Activated CD4-positive, alpha-beta memory T cell treated with anti-CD3 and anti-CD28 coated beads, Interleukin-2, amount 10 ng/mL, durations not matched to agents 7 days and 5 days (primary cell): ENCODE results near the gene WHAMM. TPM values are rescaled to one million over a fixed set of nuclear protein-coding genes. Genes with fewer than 3 reads are reported as not detected.
"Not testable (repeated sequence)": the region's sequence is repeated elsewhere in the genome, so short reads cannot be mapped to it uniquely, and the experiment has no call there.

ENCODE experiments used
- CTCF ChIA-PET: fragments of 350-600 bp; sonication (Branson Sonifier 250); formaldehyde crosslinking; loops from one replicate; lab custom pipeline; 2021; ENCODE audit warnings: antibody characterized with exemption, inconsistent platforms; lab: Charles Lee
- POLR2A ChIA-PET: fragments of 350-600 bp; sonication (Branson Sonifier 250); formaldehyde crosslinking; loops from one replicate; lab custom pipeline; 2021; ENCODE audit warnings: antibody characterized with exemption; lab: Charles Lee
- DNase-seq: peaks from one replicate; pipeline ENCODE4 v3.0.0-alpha.2; 2020
- H3K27ac Mint-ChIP-seq: one replicate; pipeline ENCODE4 v1.8.0; 2021; ENCODE audit warnings: mild to moderate bottlenecking, mixed read lengths
- H3K27me3 Mint-ChIP-seq: one replicate; pipeline ENCODE4 v1.8.0; 2021; ENCODE audit warnings: mixed read lengths
- H3K36me3 Mint-ChIP-seq: one replicate; pipeline ENCODE4 v1.8.0; 2021; ENCODE audit warnings: low read depth, mixed read lengths
- H3K4me1 Mint-ChIP-seq: one replicate; pipeline ENCODE4 v1.8.0; 2021; ENCODE audit warnings: mixed read lengths
- H3K4me3 Mint-ChIP-seq: one replicate; pipeline ENCODE4 v1.8.0; 2021; ENCODE audit warnings: mild to moderate bottlenecking, mixed read lengths
- H3K9me3 Mint-ChIP-seq: one replicate; pipeline ENCODE4 v1.8.0; 2021; ENCODE audit warnings: mixed read lengths
- total RNA-seq, 2 experiments: library from RNA; stranded (reverse); gene quantifications; one replicate each; pipeline ENCODE4 v1.2.3, GENCODE V29; 2021

WHAMM gene
- total RNA-seq, 2 experiments from 2014 or later, result 11.1 to 13.7 TPM

- H3K27me3 Mint-ChIP-seq, result peaks cover 20% of the 10 kb centered on the region
- no peak overlapping the region for H3K27ac Mint-ChIP-seq
- no peak for DNase-seq
- POLR2A ChIA-PET, result interaction anchor here (0.7 to 4.8 kb wide), 6 partner anchors 9 to 203 kb away, joined by 3 to 49 read pairs (median 11); partner anchors contain the start of gene C15orf40
- H3K4me1 Mint-ChIP-seq, result peaks cover 28% of the 10 kb centered on the region
- H3K36me3 Mint-ChIP-seq, result peaks cover 19% of the 10 kb centered on the region
- H3K9me3 Mint-ChIP-seq, result no peaks in the 10 kb centered on the region
- H3K4me3 Mint-ChIP-seq, result no peak overlapping the region
- CTCF ChIA-PET, result interaction anchor here (1.0 kb wide), 2 partner anchors 12 to 203 kb away, joined by 3 to 5 read pairs; no protein-coding TSS in a partner anchor
These were observed 790 bp upstream of the WHAMM start for GRCh38 chr15:82808634-82809041.

DNA sequence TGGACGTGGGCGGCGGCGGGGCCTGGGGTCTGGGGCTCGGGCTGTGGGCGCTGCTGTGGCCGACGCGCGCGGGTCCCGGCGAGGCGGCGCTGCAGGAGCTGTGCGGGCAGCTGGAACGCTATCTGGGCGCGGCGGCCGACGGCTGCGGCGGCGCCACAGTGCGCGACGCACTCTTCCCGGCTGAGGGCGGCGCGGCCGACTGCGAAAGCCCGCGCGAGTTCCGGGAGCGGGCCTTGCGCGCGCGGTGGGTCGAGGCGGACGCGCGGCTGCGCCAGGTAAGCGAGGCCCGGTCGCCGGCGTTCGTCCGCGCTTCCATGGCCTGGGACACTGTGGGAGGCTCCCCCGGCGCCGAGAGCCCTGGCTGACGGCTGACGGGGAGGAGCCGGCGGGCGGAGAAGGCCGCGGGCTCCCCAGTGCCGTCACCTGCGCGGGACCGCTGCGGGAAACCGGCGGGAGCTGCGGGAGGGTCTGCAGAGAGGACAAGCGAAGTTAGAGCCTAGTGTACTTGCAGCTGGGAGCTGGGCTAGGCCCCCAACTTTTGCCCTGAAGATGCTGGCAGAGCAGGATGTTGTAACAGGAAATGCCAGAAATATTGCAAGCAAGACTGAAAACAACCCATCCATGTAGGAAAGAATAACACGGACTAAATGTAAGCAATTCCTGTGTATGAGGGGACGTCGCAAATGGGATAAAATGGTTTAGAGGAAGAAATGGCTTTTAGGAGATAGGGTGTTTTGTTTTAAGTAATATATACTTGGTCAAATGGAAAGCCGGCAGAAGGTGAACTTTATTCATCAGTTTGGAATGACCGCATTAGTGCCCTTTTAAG lies 847 bp downstream of the WHAMM start:
- H3K27ac Mint-ChIP-seq, result peak overlapping the region; percentile 86
- H3K4me3 Mint-ChIP-seq, result peak overlapping the region; percentile 85
- H3K4me1 Mint-ChIP-seq, result peaks cover 31% of the 10 kb centered on the region
- POLR2A ChIA-PET, result interaction anchor here (0.8 to 4.8 kb wide), 19 partner anchors 8 to 355 kb away, joined by 3 to 49 read pairs (median 4); partner anchors contain the start of genes BTBD1, C15orf40, RAMAC and RPS17
- H3K9me3 Mint-ChIP-seq, result no peaks in the 10 kb centered on the region
- peaks cover 11% of the 10 kb centered on the region for H3K27me3 Mint-ChIP-seq
- DNase-seq, result peak; percentile 52
- peaks cover 30% of the 10 kb centered on the region for H3K36me3 Mint-ChIP-seq
- CTCF ChIA-PET, result interaction anchor here (0.9 to 2.9 kb wide), 5 partner anchors 22 to 190 kb away, joined by 3 to 17 read pairs (median 10); partner anchors contain the start of genes AP3B2 and RAMAC

GRCh38 chr15:82810890-82811426 lies 1.5 kb downstream of the WHAMM start:
- POLR2A ChIA-PET, result interaction anchor here (0.7 to 4.8 kb wide), 18 partner anchors 9 to 524 kb away, joined by 3 to 49 read pairs (median 4); partner anchors contain the start of genes BTBD1, C15orf40, RAMAC and RPS17
- Mint-ChIP-seq H3K4me3 (peak overlapping the region; percentile 85), H3K36me3 (peaks cover 36% of the 10 kb centered on the region), H3K4me1 (peaks cover 31% of the 10 kb centered on the region), H3K27me3 (peaks cover 8% of the 10 kb centered on the region), H3K27ac (peak overlapping the region; percentile 86), H3K9me3 (no peaks in the 10 kb centered on the region)
- DNase-seq, result peak; percentile 52
- CTCF ChIA-PET, result interaction anchor here (0.9 to 2.9 kb wide), 6 partner anchors 21 to 200 kb away, joined by 3 to 17 read pairs (median 8); partner anchors contain the start of genes AP3B2, C15orf40 and RAMAC

- DNase-seq, result no peak
- peaks cover 31% of the 10 kb centered on the region for H3K4me1 Mint-ChIP-seq
- peaks cover 49% of the 10 kb centered on the region for H3K36me3 Mint-ChIP-seq
- H3K9me3 Mint-ChIP-seq, result no peaks in the 10 kb centered on the region
- no peak overlapping the region for H3K27ac Mint-ChIP-seq
- POLR2A ChIA-PET, result interaction anchor here (3.9 kb wide), 1 partner anchor 273 kb away, joined by 32 read pairs; the partner anchor contains the start of gene RPS17
- CTCF ChIA-PET, result interaction anchor here (0.6 to 1.2 kb wide), 2 partner anchors 12 to 20 kb away, joined by 4 to 6 read pairs; no protein-coding TSS in a partner anchor
- H3K27me3 Mint-ChIP-seq, result no peaks in the 10 kb centered on the region
- no peak overlapping the region for H3K4me3 Mint-ChIP-seq
These were observed 3.6 kb downstream of the WHAMM start for GRCh38 chr15:82812994-82813393.

DNA sequence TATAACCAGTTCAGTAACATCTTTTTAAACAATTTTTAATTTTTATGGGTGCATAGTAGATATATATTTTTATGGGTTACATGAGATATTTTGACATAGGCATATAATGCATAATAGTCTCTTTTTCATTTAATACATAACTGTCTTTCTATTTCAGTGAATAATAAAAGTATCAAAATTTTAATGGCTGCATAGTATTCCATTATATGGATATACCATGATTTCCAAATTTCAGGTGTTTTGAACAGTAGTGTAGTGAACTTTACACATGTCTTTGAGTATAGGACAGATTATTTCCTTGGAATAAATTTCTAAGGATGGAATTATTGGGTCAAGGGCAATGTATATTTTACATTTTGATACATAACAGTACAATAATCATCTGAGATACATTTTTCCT lies 10.7 kb downstream of the WHAMM start:
- DNase-seq, result no peak
- no peak overlapping the region for H3K27ac Mint-ChIP-seq
- H3K4me3 Mint-ChIP-seq, result no peak overlapping the region
- H3K27me3 Mint-ChIP-seq, result no peaks in the 10 kb centered on the region
- peaks cover 62% of the 10 kb centered on the region for H3K36me3 Mint-ChIP-seq
- POLR2A ChIA-PET, result no interaction called here
- CTCF ChIA-PET, result no interaction called here
- H3K9me3 Mint-ChIP-seq, result no peaks in the 10 kb centered on the region
- no peaks in the 10 kb centered on the region for H3K4me1 Mint-ChIP-seq

- DNase-seq, H3K9me3 Mint-ChIP-seq, POLR2A ChIA-PET, CTCF ChIA-PET, H3K27ac Mint-ChIP-seq, H3K4me1 Mint-ChIP-seq, H3K27me3 Mint-ChIP-seq, H3K4me3 Mint-ChIP-seq: not testable (repeated sequence)
- peaks cover 61% of the 10 kb centered on the region for H3K36me3 Mint-ChIP-seq
These were observed 12.0 kb downstream of the WHAMM start for GRCh38 chr15:82821396-82821795.

DNA sequence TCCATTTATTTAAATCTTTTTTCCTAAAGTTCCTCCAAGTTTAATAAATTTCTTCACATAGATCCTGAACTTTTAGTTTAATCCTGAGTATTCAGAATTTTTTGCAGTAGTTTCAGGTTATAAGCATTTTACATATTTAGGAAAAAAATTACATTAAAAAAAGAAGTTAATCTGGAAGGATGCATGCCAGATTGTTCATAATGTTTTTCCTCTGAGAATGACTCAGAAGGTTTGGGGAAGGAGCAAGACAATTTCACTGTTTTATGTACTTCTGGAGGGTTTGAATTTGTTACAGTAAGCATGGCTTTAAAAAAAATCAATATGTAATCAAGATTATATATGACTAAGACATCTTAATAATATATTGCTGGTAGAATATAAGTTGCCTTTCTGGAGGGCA lies 12.4 kb downstream of the WHAMM start:
- H3K9me3 Mint-ChIP-seq, H3K4me1 Mint-ChIP-seq, H3K27me3 Mint-ChIP-seq, CTCF ChIA-PET, DNase-seq, POLR2A ChIA-PET, H3K4me3 Mint-ChIP-seq, H3K27ac Mint-ChIP-seq: not testable (repeated sequence)
- H3K36me3 Mint-ChIP-seq, result peaks cover 61% of the 10 kb centered on the region

GRCh38 chr15:82823049-82823448 lies 13.6 kb downstream of the WHAMM start:
- DNase-seq, result no peak
- POLR2A ChIA-PET, result no interaction called here
- Mint-ChIP-seq H3K4me1 (peaks cover under 1% of the 10 kb centered on the region), H3K27me3 (no peaks in the 10 kb centered on the region), H3K4me3 (no peak overlapping the region), H3K27ac (no peak overlapping the region), H3K9me3 (no peaks in the 10 kb centered on the region), H3K36me3 (peaks cover 67% of the 10 kb centered on the region)
- CTCF ChIA-PET, result interaction anchor here (2.3 kb wide), 1 partner anchor 10 kb away, joined by 4 read pairs; no protein-coding TSS in a partner anchor

GRCh38 chr15:82828075-82828474 lies 18.6 kb downstream of the WHAMM start:
- Mint-ChIP-seq H3K27me3 (no peaks in the 10 kb centered on the region), H3K9me3 (no peaks in the 10 kb centered on the region), H3K4me1 (peaks cover 40% of the 10 kb centered on the region), H3K36me3 (peaks cover 73% of the 10 kb centered on the region), H3K27ac (no peak overlapping the region), H3K4me3 (no peak overlapping the region)
- no peak for DNase-seq
- POLR2A ChIA-PET, result interaction anchor here (0.7 to 1.1 kb wide), 2 partner anchors 17 to 78 kb away, joined by 3 to 4 read pairs; no protein-coding TSS in a partner anchor
- CTCF ChIA-PET, result interaction anchor here (1.1 kb wide), 1 partner anchor 78 kb away, joined by 3 read pairs; no protein-coding TSS in a partner anchor

GRCh38 chr15:82829234-82829633 lies 19.8 kb downstream of the WHAMM start:
- POLR2A ChIA-PET, result interaction anchor here (1.3 kb wide), 1 partner anchor 18 kb away, joined by 5 read pairs; no protein-coding TSS in a partner anchor
- CTCF ChIA-PET, result interaction anchor here (0.9 kb wide), 1 partner anchor 182 kb away, joined by 3 read pairs; the partner anchor contains the start of gene C15orf40
- no peak overlapping the region for H3K27ac Mint-ChIP-seq
- H3K4me3 Mint-ChIP-seq, result no peak overlapping the region
- H3K27me3 Mint-ChIP-seq, result no peaks in the 10 kb centered on the region
- H3K4me1 Mint-ChIP-seq, result peaks cover 44% of the 10 kb centered on the region
- no peaks in the 10 kb centered on the region for H3K9me3 Mint-ChIP-seq
- peaks cover 83% of the 10 kb centered on the region for H3K36me3 Mint-ChIP-seq
- no peak for DNase-seq

GRCh38 chr15:82830427-82831173 lies 21.2 kb downstream of the WHAMM start:
- H3K36me3 Mint-ChIP-seq, result peaks cover 91% of the 10 kb centered on the region
- H3K27ac Mint-ChIP-seq, result no peak overlapping the region
- no peak for DNase-seq
- CTCF ChIA-PET, result interaction anchor here (2.6 kb wide), 1 partner anchor 19 kb away, joined by 17 read pairs; no protein-coding TSS in a partner anchor
- no peaks in the 10 kb centered on the region for H3K9me3 Mint-ChIP-seq
- H3K27me3 Mint-ChIP-seq, result no peaks in the 10 kb centered on the region
- POLR2A ChIA-PET, result interaction anchor here (1.2 to 1.5 kb wide), 2 partner anchors 22 to 155 kb away, joined by 3 read pairs; partner anchors contain the start of gene RAMAC
- peaks cover 44% of the 10 kb centered on the region for H3K4me1 Mint-ChIP-seq
- no peak overlapping the region for H3K4me3 Mint-ChIP-seq
